Mesendoderm (in vitro differentiated cells): ENCODE data around the gene NSMCE1.
"Not testable (repeated sequence)": the region's sequence is repeated elsewhere in the genome, so short reads cannot be mapped to it uniquely, and the experiment has no call there.

Experiments used
- DNase-seq: peaks from one replicate; pipeline ENCODE4 v3.0.0; 2013
- H2AK5ac ChIP-seq: 2 replicates; pipeline ENCODE4 v1.6.1; 2013; ENCODE audit warnings: low read length, inconsistent platforms
- H2BK120ac ChIP-seq: 2 replicates; pipeline ENCODE4 v1.6.1; 2013; ENCODE audit warnings: low read depth, mild to moderate bottlenecking, low read length, moderate library complexity, mixed read lengths
- H2BK15ac ChIP-seq: replicated peaks from 2 replicates; pipeline ENCODE4 v1.6.1; 2013; ENCODE audit warnings: low read depth, mild to moderate bottlenecking, moderate library complexity
- H2BK5ac ChIP-seq: 2 replicates; pipeline ENCODE4 v1.6.1; 2013; ENCODE audit warnings: low read length, inconsistent platforms
- H3K18ac ChIP-seq: 2 replicates; pipeline ENCODE4 v1.6.1; 2013; ENCODE audit warnings: mild to moderate bottlenecking, low read length, mixed read lengths
- H3K23ac ChIP-seq: one replicate; pipeline ENCODE4 v1.6.1; 2013; ENCODE audit warnings: low read length
- H3K27ac ChIP-seq: 2 replicates; pipeline ENCODE4 v1.5.1; 2013; ENCODE audit warnings: low read depth, mild to moderate bottlenecking, inconsistent platforms, low read length, moderate library complexity
- H3K27me3 ChIP-seq: 2 replicates; pipeline ENCODE4 v1.6.1; 2013; ENCODE audit warnings: low read length, control low read depth, mild to moderate bottlenecking, inconsistent platforms; ENCODE audit not compliant: insufficient read depth, poor library complexity
- H3K36me3 ChIP-seq: 2 replicates; pipeline ENCODE4 v1.6.1; 2013; ENCODE audit warnings: low read length, inconsistent platforms; ENCODE audit not compliant: control insufficient read depth, insufficient read depth
- H3K4ac ChIP-seq: one replicate; pipeline ENCODE4 v1.6.1; 2013; ENCODE audit warnings: low read depth, mild to moderate bottlenecking, low read length, moderate library complexity
- H3K4me1 ChIP-seq: 2 replicates; pipeline ENCODE4 v1.6.1; 2013; ENCODE audit warnings: low read depth, low read length, inconsistent platforms; ENCODE audit not compliant: control insufficient read depth
- H3K4me2 ChIP-seq: 2 replicates; pipeline ENCODE4 v1.6.1; 2013; ENCODE audit warnings: low read length
- H3K4me3 ChIP-seq: 2 replicates; pipeline ENCODE4 v1.5.1; 2013; ENCODE audit warnings: mild to moderate bottlenecking, low read length
- H3K56ac ChIP-seq: one replicate; pipeline ENCODE4 v1.6.1; 2013; ENCODE audit warnings: low read length
- H3K79me1 ChIP-seq: 2 replicates; pipeline ENCODE4 v1.6.1; 2013; ENCODE audit warnings: low read length, inconsistent platforms
- H3K79me2 ChIP-seq: 2 replicates; pipeline ENCODE4 v1.6.1; 2013; ENCODE audit warnings: mild to moderate bottlenecking, low read length; ENCODE audit not compliant: control insufficient read depth, insufficient read depth
- H3K9ac ChIP-seq: 2 replicates; pipeline ENCODE4 v1.6.1; 2013; ENCODE audit warnings: low read length, inconsistent platforms
- H4K5ac ChIP-seq: one replicate; pipeline ENCODE4 v1.6.1; 2013; ENCODE audit warnings: low read length
- H4K8ac ChIP-seq: one replicate; pipeline ENCODE4 v1.6.1; 2013; ENCODE audit warnings: low read depth, mild to moderate bottlenecking, control low read depth, low read length, moderate library complexity
- WGBS: extraction: QIAGEN DNeasy Blood & Tissue Kit; methylation state at CpG from one replicate; pipeline ENCODE4 v1.1.7; 2013; ENCODE audit warnings: low lambda C conversion rate, missing lambda C conversion rate; ENCODE audit not compliant: insufficient coverage; ENCODE audit errors: extremely low coverage; 5-methylcytosine and 5-hydroxymethylcytosine counted together

NSMCE1 gene

GRCh38 chr16:27264151-27264550 lies 4.4 kb downstream of the NSMCE1 start:
- Histone ChIP-seq H3K36me3 (no peaks in the 10 kb centered on the region), H3K79me1 (no peaks in the 10 kb centered on the region), H3K4me1 (peaks cover 2% of the 10 kb centered on the region), H2BK5ac (no peak overlapping the region), H3K79me2 (no peaks in the 10 kb centered on the region), H3K27ac (no peak overlapping the region), H3K18ac (no peak overlapping the region), H4K8ac (no peak overlapping the region), H2AK5ac (no peak overlapping the region), H3K56ac (no peak overlapping the region), H3K27me3 (no peaks in the 10 kb centered on the region), H3K4me3 (no peak overlapping the region), H2BK15ac (no peak overlapping the region), H4K5ac (no peak overlapping the region), H3K23ac (no peak overlapping the region), H3K4me2 (no peak overlapping the region), H3K9ac (no peak overlapping the region), H2BK120ac (no peak overlapping the region), H3K4ac (no peak overlapping the region)
- no CpG with 5 or more reads among the region's 6 CpGs for WGBS
- peak; percentile 60 for DNase-seq

GRCh38 chr16:27262904-27263423 lies 5.6 kb downstream of the NSMCE1 start:
- DNase-seq, H3K4ac ChIP-seq: not testable (repeated sequence)

GRCh38 chr16:27259710-27260109 lies 8.9 kb downstream of the NSMCE1 start:
- Histone ChIP-seq H3K36me3 (no peaks in the 10 kb centered on the region), H3K79me1 (no peaks in the 10 kb centered on the region), H3K4me1 (no peaks in the 10 kb centered on the region), H3K4ac (no peak overlapping the region), H4K5ac (no peak overlapping the region), H3K79me2 (no peaks in the 10 kb centered on the region), H3K27ac (no peak overlapping the region), H3K18ac (no peak overlapping the region), H3K4me2 (no peak overlapping the region), H2BK5ac (no peak overlapping the region), H2AK5ac (no peak overlapping the region), H3K23ac (no peak overlapping the region), H3K9ac (no peak overlapping the region), H4K8ac (no peak overlapping the region), H3K56ac (no peak overlapping the region), H2BK120ac (no peak overlapping the region), H2BK15ac (no peak overlapping the region), H3K4me3 (no peak overlapping the region), H3K27me3 (no peaks in the 10 kb centered on the region)
- no CpG with 5 or more reads among the region's 4 CpGs for WGBS
- no peak for DNase-seq

More at GRCh38 chr16:27262904-27263423, 5.6 kb downstream of the NSMCE1 start:
- not testable (repeated sequence) for H4K8ac ChIP-seq, H3K56ac ChIP-seq, H2AK5ac ChIP-seq, H3K23ac ChIP-seq, H3K9ac ChIP-seq, H3K79me1 ChIP-seq, H2BK5ac ChIP-seq, H4K5ac ChIP-seq, H3K36me3 ChIP-seq, H2BK120ac ChIP-seq, H3K4me1 ChIP-seq, H2BK15ac ChIP-seq, H3K79me2 ChIP-seq, H3K27ac ChIP-seq, H3K4me3 ChIP-seq, H3K4me2 ChIP-seq, H3K27me3 ChIP-seq, H3K18ac ChIP-seq
- WGBS, result no CpG with 5 or more reads among the region's 2 CpGs

- Histone ChIP-seq H3K23ac (no peak overlapping the region), H2BK120ac (no peak overlapping the region), H2AK5ac (no peak overlapping the region), H3K4me2 (no peak overlapping the region), H3K27me3 (no peaks in the 10 kb centered on the region), H3K56ac (no peak overlapping the region), H3K36me3 (no peaks in the 10 kb centered on the region), H3K18ac (no peak overlapping the region), H3K4ac (no peak overlapping the region), H3K79me1 (no peaks in the 10 kb centered on the region), H3K4me3 (no peak overlapping the region), H3K27ac (no peak overlapping the region), H3K4me1 (no peaks in the 10 kb centered on the region), H4K5ac (no peak overlapping the region), H4K8ac (no peak overlapping the region), H3K9ac (no peak overlapping the region), H2BK5ac (no peak overlapping the region), H2BK15ac (no peak overlapping the region), H3K79me2 (no peaks in the 10 kb centered on the region)
- peak; percentile 77 for DNase-seq
- WGBS, result no CpG with 5 or more reads among the region's 3 CpGs
Observed at GRCh38 chr16:27258241-27258734, 10.3 kb downstream of the NSMCE1 start.

GRCh38 chr16:27257271-27257670 lies 11.3 kb downstream of the NSMCE1 start:
- Histone ChIP-seq H3K18ac (no peak overlapping the region), H3K4me2 (no peak overlapping the region), H3K4me1 (no peaks in the 10 kb centered on the region), H3K79me2 (no peaks in the 10 kb centered on the region), H2AK5ac (no peak overlapping the region), H3K79me1 (no peaks in the 10 kb centered on the region), H4K5ac (no peak overlapping the region), H3K4ac (no peak overlapping the region), H2BK5ac (no peak overlapping the region), H2BK15ac (no peak overlapping the region), H3K9ac (no peak overlapping the region), H3K27me3 (no peaks in the 10 kb centered on the region), H3K27ac (no peak overlapping the region), H2BK120ac (no peak overlapping the region), H3K56ac (no peak overlapping the region), H3K23ac (no peak overlapping the region), H3K36me3 (no peaks in the 10 kb centered on the region), H4K8ac (no peak overlapping the region), H3K4me3 (no peak overlapping the region)
- WGBS, result no CpG with 5 or more reads among the region's 14 CpGs
- DNase-seq, result no peak

- no peak for DNase-seq
- no peak overlapping the region for H2BK5ac ChIP-seq
- no CpG with 5 or more reads among the region's 3 CpGs for WGBS
Observed at GRCh38 chr16:27256861-27257260, 11.7 kb downstream of the NSMCE1 start.

More at GRCh38 chr16:27256861-27257260, 11.7 kb downstream of the NSMCE1 start:
- Histone ChIP-seq H4K5ac (no peak overlapping the region), H3K4me2 (no peak overlapping the region), H3K27ac (no peak overlapping the region), H3K4me1 (no peaks in the 10 kb centered on the region), H3K36me3 (no peaks in the 10 kb centered on the region), H2AK5ac (no peak overlapping the region), H4K8ac (no peak overlapping the region), H2BK120ac (no peak overlapping the region), H3K18ac (no peak overlapping the region), H3K79me2 (no peaks in the 10 kb centered on the region), H3K9ac (no peak overlapping the region), H3K23ac (no peak overlapping the region), H3K4ac (no peak overlapping the region), H3K56ac (no peak overlapping the region), H2BK15ac (no peak overlapping the region), H3K4me3 (no peak overlapping the region), H3K27me3 (no peaks in the 10 kb centered on the region), H3K79me1 (no peaks in the 10 kb centered on the region)
